H9 (cell line): ENCODE measurements around the gene ZMYM3. TPM values are rescaled to one million over a fixed set of nuclear protein-coding genes. Genes with fewer than 3 reads are reported as not detected.
A peak's percentile ranks its signal among the peaks of the same experiment; 100 is the strongest.
"Not testable (repeated sequence)": the region's sequence is repeated elsewhere in the genome, so short reads cannot be mapped to it uniquely, and the experiment has no call there.

Experiments
- DNase-seq: peaks from one replicate; pipeline ENCODE4 v3.0.0-alpha.2; 2017
- H2AFZ ChIP-seq: one replicate; pipeline ENCODE4 v1.6.1; 2013; ENCODE audit warnings: mild to moderate bottlenecking, low read length, control low read depth, moderate library complexity
- H2AK5ac ChIP-seq: 2 replicates; pipeline ENCODE4 v1.6.1; 2013; ENCODE audit warnings: low read length, control low read depth, mixed read lengths; ENCODE audit not compliant: insufficient read length
- H2BK120ac ChIP-seq: one replicate; pipeline ENCODE4 v1.6.1; 2013; ENCODE audit warnings: low read depth, mild to moderate bottlenecking, low read length, control low read depth, inconsistent platforms; ENCODE audit not compliant: poor library complexity, severe bottlenecking
- H2BK12ac ChIP-seq: 2 replicates; pipeline ENCODE4 v1.6.1; 2013; ENCODE audit warnings: low read length, control low read depth, mixed read lengths, low read depth; ENCODE audit not compliant: insufficient read length
- H2BK15ac ChIP-seq: 2 replicates; pipeline ENCODE4 v1.6.1; 2013; ENCODE audit warnings: low read depth, low read length, control low read depth
- H2BK20ac ChIP-seq: one replicate; pipeline ENCODE4 v1.6.1; 2013; ENCODE audit warnings: low read depth, mild to moderate bottlenecking, low read length, control low read depth, inconsistent platforms; ENCODE audit not compliant: poor library complexity, severe bottlenecking
- H2BK5ac ChIP-seq: 2 replicates; pipeline ENCODE4 v1.6.1; 2013; ENCODE audit warnings: low read length, control low read depth, mixed read lengths; ENCODE audit not compliant: insufficient read length
- H3K14ac ChIP-seq: 2 replicates; pipeline ENCODE4 v1.6.1; 2013; ENCODE audit warnings: low read length, control low read depth; ENCODE audit not compliant: insufficient read depth
- H3K18ac ChIP-seq: 2 replicates; pipeline ENCODE4 v1.6.1; 2013; ENCODE audit warnings: low read depth, mild to moderate bottlenecking, mixed read lengths, low read length, control low read depth; ENCODE audit not compliant: insufficient read length
- H3K23ac ChIP-seq: 2 replicates; pipeline ENCODE4 v1.6.1; 2013; ENCODE audit warnings: low read length, control low read depth, mixed read lengths, low read depth; ENCODE audit not compliant: insufficient read length
- H3K23me2 ChIP-seq: 2 replicates; pipeline ENCODE4 v1.6.1; 2013; ENCODE audit warnings: low read depth, mild to moderate bottlenecking, mixed read lengths, low read length, control low read depth; ENCODE audit not compliant: insufficient read length, poor library complexity, severe bottlenecking
- H3K27ac ChIP-seq: 2 replicates; pipeline ENCODE4 v1.5.1; 2013; ENCODE audit warnings: low read length, control low read depth, mixed read lengths, low read depth; ENCODE audit not compliant: insufficient read length
- H3K27me3 ChIP-seq: 2 replicates; pipeline ENCODE4 v1.6.1; 2013; ENCODE audit warnings: low read length, control low read depth, inconsistent platforms; ENCODE audit not compliant: insufficient read depth
- H3K4ac ChIP-seq: 2 replicates; pipeline ENCODE4 v1.6.1; 2013; ENCODE audit warnings: low read depth, mild to moderate bottlenecking, control low read depth, inconsistent platforms, low read length, moderate library complexity
- H3K4me1 ChIP-seq: 2 replicates; pipeline ENCODE4 v1.6.1; 2013; ENCODE audit warnings: low read length, control low read depth, inconsistent platforms; ENCODE audit not compliant: insufficient read depth
- H3K4me2 ChIP-seq: 2 replicates; pipeline ENCODE4 v1.6.1; 2013; ENCODE audit warnings: low read length, control low read depth, mixed read lengths; ENCODE audit not compliant: insufficient read length, insufficient read depth
- H3K56ac ChIP-seq: 2 replicates; pipeline ENCODE4 v1.6.1; 2013; ENCODE audit warnings: low read depth, mild to moderate bottlenecking, mixed read lengths, low read length, control low read depth; ENCODE audit not compliant: insufficient read length
- H3K79me1 ChIP-seq: 2 replicates; pipeline ENCODE4 v1.6.1; 2013; ENCODE audit warnings: low read depth, mild to moderate bottlenecking, moderate library complexity, low read length, control low read depth, inconsistent platforms; ENCODE audit not compliant: insufficient read depth, poor library complexity, severe bottlenecking
- H3K79me2 ChIP-seq: 2 replicates; pipeline ENCODE4 v1.6.1; 2013; ENCODE audit warnings: low read length, control low read depth, inconsistent platforms; ENCODE audit not compliant: insufficient read depth
- H3K9ac ChIP-seq: 2 replicates; pipeline ENCODE4 v1.6.1; 2013; ENCODE audit warnings: low read length, control low read depth, mixed read lengths; ENCODE audit not compliant: insufficient read length; ENCODE audit errors: extremely low read depth
- H3K9me3 ChIP-seq: one replicate; pipeline ENCODE4 v1.6.1; 2013; ENCODE audit warnings: low read depth, low read length, inconsistent platforms; ENCODE audit not compliant: control insufficient read depth
- H3T11ph ChIP-seq: one replicate; pipeline ENCODE4 v1.6.1; 2013; ENCODE audit warnings: mild to moderate bottlenecking, low read length, control low read depth, inconsistent platforms
- H4K20me1 ChIP-seq: one replicate; pipeline ENCODE4 v1.6.1; 2013; ENCODE audit not compliant: control insufficient read depth, insufficient read length, insufficient read depth
- H4K5ac ChIP-seq: 2 replicates; pipeline ENCODE4 v1.6.1; 2013; ENCODE audit warnings: low read depth, mild to moderate bottlenecking, mixed read lengths, low read length, control low read depth; ENCODE audit not compliant: insufficient read length
- H4K8ac ChIP-seq: replicated peaks from 2 replicates; pipeline ENCODE4 v1.6.1; 2013; ENCODE audit warnings: low read length, control low read depth, mixed read lengths, low read depth; ENCODE audit not compliant: insufficient read length
- H4K91ac ChIP-seq: 2 replicates; pipeline ENCODE4 v1.6.1; 2013; ENCODE audit warnings: low read depth, mild to moderate bottlenecking, moderate library complexity, mixed read lengths, low read length, control low read depth; ENCODE audit not compliant: insufficient read length
- H3K27ac Mint-ChIP-seq, 3 experiments: 2 replicates in 2 of 3; 3 replicates in 1 of 3; pipeline ENCODE4 v1.8.0; 2020 to 2021; ENCODE audit warnings: mixed read lengths in 3 of 3, mild to moderate bottlenecking in 1 of 3, moderate library complexity in 1 of 3
- H3K27me3 Mint-ChIP-seq: 2 replicates; pipeline ENCODE4 v1.8.0; 2021; ENCODE audit warnings: low read depth, mild to moderate bottlenecking, moderate library complexity, mixed read lengths
- H3K36me3 Mint-ChIP-seq, 3 experiments: 2 replicates in 2 of 3; 3 replicates in 1 of 3; pipeline ENCODE4 v1.8.0; 2020 to 2021; ENCODE audit warnings: low read depth in 3 of 3, mixed read lengths in 3 of 3; ENCODE audit not compliant: insufficient read depth in 1 of 3
- H3K4me1 Mint-ChIP-seq, 2 experiments: 2 replicates each; pipeline ENCODE4 v1.8.0; 2020; ENCODE audit warnings: mixed read lengths in 2 of 2
- H3K4me3 Mint-ChIP-seq, 2 experiments: 2 replicates in 1 of 2; 3 replicates in 1 of 2; pipeline ENCODE4 v1.8.0; 2020 to 2021; ENCODE audit warnings: mild to moderate bottlenecking in 2 of 2, mixed read lengths in 2 of 2, moderate library complexity in 1 of 2
- H3K9me3 Mint-ChIP-seq, 2 experiments: 2 replicates in 1 of 2; 3 replicates in 1 of 2; pipeline ENCODE4 v1.8.0; 2020; ENCODE audit warnings: mild to moderate bottlenecking in 2 of 2, mixed read lengths in 2 of 2, moderate library complexity in 1 of 2
- CTCF ChIP-seq: fragments of 200-600 bp; sonication (generic); conservative IDR thresholded peaks from 3 replicates; pipeline ENCODE4 v1.8.0; 2021; ENCODE audit warnings: antibody characterized with exemption, mild to moderate bottlenecking
- WGBS: extraction: QIAGEN DNeasy Blood & Tissue Kit; methylation state at CpG from one replicate; pipeline ENCODE4 v1.1.7; 2013; ENCODE audit warnings: missing lambda C conversion rate, low lambda C conversion rate, mixed read lengths; ENCODE audit not compliant: insufficient read length; ENCODE audit errors: extremely low coverage; 5-methylcytosine and 5-hydroxymethylcytosine counted together
- total RNA-seq: library from RNA; stranded (reverse); gene quantifications from 2 replicates; pipeline ENCODE4 v1.2.1, GENCODE V29; 2021

Gene ZMYM3
- total RNA-seq, 1 experiment from 2014 or later, result 86.5 TPM

- H4K91ac ChIP-seq, result no peak within 1 kb of the TSS
- H3K4me3 Mint-ChIP-seq, result no peak within 1 kb of the TSS
- peaks cover 38% of the 10 kb centered on the region for H3K9me3 ChIP-seq
- no peak for DNase-seq
- no peaks in the 10 kb centered on the region for H3K79me2 ChIP-seq
- peaks cover 2% of the 10 kb centered on the region; the same call in 1 of the 2 replicates for H3K27me3 ChIP-seq
- H3K56ac ChIP-seq, result no peak within 1 kb of the TSS
- H2BK20ac ChIP-seq, result no peak within 1 kb of the TSS
- no peak within 1 kb of the TSS for H3K27ac ChIP-seq
- H3K4me1 Mint-ChIP-seq, result peaks cover 2 to 14% of the 10 kb centered on the region in 2 experiments; a peak in 3 of 4 replicates
- no peak within 1 kb of the TSS for H2BK120ac ChIP-seq
- no peak within 1 kb of the TSS for H2BK12ac ChIP-seq
- TF ChIP-seq CTCF, result no peak
- no peaks in the 10 kb centered on the region for H4K20me1 ChIP-seq
- no peak within 1 kb of the TSS for H2BK5ac ChIP-seq
- no peaks in the 10 kb centered on the region for H3K4me1 ChIP-seq
- no peak within 1 kb of the TSS for H2AK5ac ChIP-seq
- no peak within 1 kb of the TSS for H2BK15ac ChIP-seq
- no peaks in the 10 kb centered on the region for H3K79me1 ChIP-seq
- H4K5ac ChIP-seq, result no peak within 1 kb of the TSS
- peaks cover 51 to 90% (median 58%) of the 10 kb centered on the region in 3 experiments for H3K36me3 Mint-ChIP-seq
- H3K4me2 ChIP-seq, result no peak within 1 kb of the TSS
- H3K27me3 Mint-ChIP-seq, result no peaks in the 10 kb centered on the region
- no peak within 1 kb of the TSS for H3K9ac ChIP-seq
- no peak within 1 kb of the TSS for H3T11ph ChIP-seq
- no peak within 1 kb of the TSS for H3K23ac ChIP-seq
- no peak within 1 kb of the TSS for H2AFZ ChIP-seq
- H3K18ac ChIP-seq, result no peak within 1 kb of the TSS
- H3K14ac ChIP-seq, result no peak within 1 kb of the TSS
- peak within 1 kb of the TSS in 2 of 3 experiments; percentile 72 to 87; a peak in 4 of 7 replicates for H3K27ac Mint-ChIP-seq
- peaks cover 67 to 72% of the 10 kb centered on the region in 2 experiments for H3K9me3 Mint-ChIP-seq
- WGBS, result no CpG with 5 or more reads among the region's 10 CpGs
- H3K23me2 ChIP-seq, result no peaks in the 10 kb centered on the region
- H4K8ac ChIP-seq, result no peak within 1 kb of the TSS
- H3K4ac ChIP-seq, result no peak within 1 kb of the TSS
Observed at GRCh38 chrX:71301195-71301924, 47.4 kb upstream of the ZMYM3 start, which contains the start of gene ITGB1BP2. ITGB1BP2 (plus strand) TSS chrX:71301750; CDS start chrX:71301807, 57 bp downstream.

- H3K4me1 ChIP-seq, H2BK120ac ChIP-seq, H3K79me1 ChIP-seq, DNase-seq, H2AFZ ChIP-seq, H2BK5ac ChIP-seq, H4K8ac ChIP-seq, H3K4me3 Mint-ChIP-seq, H3K4ac ChIP-seq, H3K27ac ChIP-seq, H3T11ph ChIP-seq, H2BK12ac ChIP-seq, H4K20me1 ChIP-seq, H2BK20ac ChIP-seq, H3K27me3 ChIP-seq, H4K5ac ChIP-seq, H3K18ac ChIP-seq, H3K4me2 ChIP-seq, H3K9ac ChIP-seq, H4K91ac ChIP-seq, H2BK15ac ChIP-seq, H3K14ac ChIP-seq, H2AK5ac ChIP-seq, H3K27me3 Mint-ChIP-seq, H3K79me2 ChIP-seq, H3K23me2 ChIP-seq, H3K23ac ChIP-seq, H3K56ac ChIP-seq: not testable (repeated sequence)
- H3K9me3 Mint-ChIP-seq, result peaks cover 68 to 79% of the 10 kb centered on the region in 2 experiments
- H3K9me3 ChIP-seq, result peaks cover 38% of the 10 kb centered on the region
- H3K36me3 Mint-ChIP-seq, result peaks cover 58 to 96% (median 65%) of the 10 kb centered on the region in 3 experiments
- peak overlapping the region in 2 of 3 experiments; percentile 49 to 72; a peak in 3 of 7 replicates for H3K27ac Mint-ChIP-seq
- no CpG with 5 or more reads among the region's 7 CpGs for WGBS
- H3K4me1 Mint-ChIP-seq, result peaks cover 2 to 14% of the 10 kb centered on the region in 2 experiments; a peak in 3 of 4 replicates
Observed at GRCh38 chrX:71300495-71300894, 46.6 kb upstream of the ZMYM3 start.
